C4-2B (cell line): ENCODE measurements around the gene NUP205.

Experiments used
- CTCF ChIP-seq: fragments of 450-650 bp; conservative IDR thresholded peaks from 2 replicates; pipeline ENCODE4 v1.5.1; 2017; ENCODE audit warnings: mild to moderate bottlenecking
- ZFX ChIP-seq: fragments of 450-650 bp; IDR thresholded peaks from 2 replicates; pipeline ENCODE4 v1.6.1; 2017

- TF ChIP-seq CTCF = no peak
- no peak for TF ChIP-seq ZFX
Measured at GRCh38 chr7:135575296-135575695, 17.6 kb downstream of the NUP205 start.
